ENCODE measurements around the gene BCL2L12. TPM values are rescaled to one million over a fixed set of nuclear protein-coding genes. Genes with fewer than 3 reads are reported as not detected.

BCL2L12 gene
- total RNA-seq, 1 donor from 2014 or later: 50.1 TPM

DNA sequence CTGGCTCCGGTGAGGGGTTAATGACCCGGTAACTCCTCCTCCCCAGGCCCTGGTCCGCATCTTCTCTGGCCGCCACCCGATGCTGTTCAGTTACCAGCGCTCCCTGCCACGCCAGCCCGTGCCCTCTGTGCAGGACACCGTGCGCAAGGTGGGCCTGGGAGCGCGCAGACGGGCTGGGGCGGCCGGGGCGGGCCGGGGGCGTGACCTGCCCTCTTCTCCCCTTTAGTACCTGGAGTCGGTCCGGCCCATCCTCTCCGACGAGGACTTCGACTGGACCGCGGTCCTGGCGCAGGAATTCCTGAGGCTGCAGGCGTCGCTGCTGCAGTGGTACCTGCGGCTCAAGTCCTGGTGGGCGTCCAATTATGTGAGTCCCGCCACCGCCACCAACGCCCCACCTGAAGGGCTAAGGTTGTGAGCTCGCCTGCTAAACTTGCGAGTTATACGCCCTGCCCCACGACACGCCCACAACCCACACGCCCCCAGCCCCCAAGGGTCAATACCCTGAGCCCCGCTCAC is 35.6 kb downstream of the BCL2L12 start:
- Mint-ChIP-seq H3K4me3 (ENCODE audit: unreplicated experiment) (no peak overlapping the region), H3K27me3 (ENCODE audit: unreplicated experiment) (no peaks in the 10 kb centered on the region), H3K9me3 (ENCODE audit: unreplicated experiment) (no peaks in the 10 kb centered on the region), H3K27ac (ENCODE audit: unreplicated experiment) (no peak overlapping the region), H3K4me1 (ENCODE audit: unreplicated experiment) (peaks cover 6% of the 10 kb centered on the region), H3K36me3 (ENCODE audit: low read depth, unreplicated experiment) (peaks cover 15% of the 10 kb centered on the region)
- DNase-seq (ENCODE audit: low spot score): no peak
- TF ChIP-seq, protein P1, sequence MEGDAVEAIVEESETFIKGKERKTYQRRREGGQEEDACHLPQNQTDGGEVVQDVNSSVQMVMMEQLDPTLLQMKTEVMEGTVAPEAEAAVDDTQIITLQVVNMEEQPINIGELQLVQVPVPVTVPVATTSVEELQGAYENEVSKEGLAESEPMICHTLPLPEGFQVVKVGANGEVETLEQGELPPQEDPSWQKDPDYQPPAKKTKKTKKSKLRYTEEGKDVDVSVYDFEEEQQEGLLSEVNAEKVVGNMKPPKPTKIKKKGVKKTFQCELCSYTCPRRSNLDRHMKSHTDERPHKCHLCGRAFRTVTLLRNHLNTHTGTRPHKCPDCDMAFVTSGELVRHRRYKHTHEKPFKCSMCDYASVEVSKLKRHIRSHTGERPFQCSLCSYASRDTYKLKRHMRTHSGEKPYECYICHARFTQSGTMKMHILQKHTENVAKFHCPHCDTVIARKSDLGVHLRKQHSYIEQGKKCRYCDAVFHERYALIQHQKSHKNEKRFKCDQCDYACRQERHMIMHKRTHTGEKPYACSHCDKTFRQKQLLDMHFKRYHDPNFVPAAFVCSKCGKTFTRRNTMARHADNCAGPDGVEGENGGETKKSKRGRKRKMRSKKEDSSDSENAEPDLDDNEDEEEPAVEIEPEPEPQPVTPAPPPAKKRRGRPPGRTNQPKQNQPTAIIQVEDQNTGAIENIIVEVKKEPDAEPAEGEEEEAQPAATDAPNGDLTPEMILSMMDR (IDR thresholded peaks at IDR 0.05; ENCODE audit: unreplicated experiment): no peak

GRCh38 chr19:49704888-49705642 is 39.3 kb downstream of the BCL2L12 start:
- no peak overlapping the region for H3K4me3 Mint-ChIP-seq (ENCODE audit: unreplicated experiment)
- H3K27ac Mint-ChIP-seq (ENCODE audit: unreplicated experiment): no peak overlapping the region
- no peaks in the 10 kb centered on the region for H3K9me3 Mint-ChIP-seq (ENCODE audit: unreplicated experiment)
- H3K27me3 Mint-ChIP-seq (ENCODE audit: unreplicated experiment): peaks cover 2% of the 10 kb centered on the region
- H3K36me3 Mint-ChIP-seq (ENCODE audit: low read depth, unreplicated experiment): peaks cover 17% of the 10 kb centered on the region
- TF ChIP-seq, protein P1 (IDR thresholded peaks at IDR 0.05; ENCODE audit: unreplicated experiment): no peak
- DNase-seq (ENCODE audit: low spot score): no peak
- peaks cover 6% of the 10 kb centered on the region for H3K4me1 Mint-ChIP-seq (ENCODE audit: unreplicated experiment)

- Mint-ChIP-seq H3K27ac (ENCODE audit: unreplicated experiment) (no peak overlapping the region), H3K36me3 (ENCODE audit: low read depth, unreplicated experiment) (peaks cover 21% of the 10 kb centered on the region), H3K27me3 (ENCODE audit: unreplicated experiment) (peaks cover 3% of the 10 kb centered on the region), H3K9me3 (ENCODE audit: unreplicated experiment) (no peaks in the 10 kb centered on the region), H3K4me1 (ENCODE audit: unreplicated experiment) (peaks cover 6% of the 10 kb centered on the region), H3K4me3 (ENCODE audit: unreplicated experiment) (no peak overlapping the region)
- no peak for DNase-seq (ENCODE audit: low spot score)
- TF ChIP-seq, protein P1 (IDR thresholded peaks at IDR 0.05; ENCODE audit: unreplicated experiment): no peak
Measured at GRCh38 chr19:49705919-49706318, 40.2 kb downstream of the BCL2L12 start.

GRCh38 chr19:49710372-49710951 is 44.7 kb downstream of the BCL2L12 start:
- H3K9me3 Mint-ChIP-seq (ENCODE audit: unreplicated experiment): no peaks in the 10 kb centered on the region
- TF ChIP-seq, protein P1 (IDR thresholded peaks at IDR 0.05; ENCODE audit: unreplicated experiment): no peak
- peaks cover 13% of the 10 kb centered on the region for H3K27me3 Mint-ChIP-seq (ENCODE audit: unreplicated experiment)
- peaks cover 28% of the 10 kb centered on the region for H3K36me3 Mint-ChIP-seq (ENCODE audit: low read depth, unreplicated experiment)
- DNase-seq (ENCODE audit: low spot score): no peak
- peaks cover 3% of the 10 kb centered on the region for H3K4me1 Mint-ChIP-seq (ENCODE audit: unreplicated experiment)
- H3K4me3 Mint-ChIP-seq (ENCODE audit: unreplicated experiment): peak overlapping the region; percentile 57
- H3K27ac Mint-ChIP-seq (ENCODE audit: unreplicated experiment): no peak overlapping the region

GRCh38 chr19:49712397-49712859 is 46.7 kb downstream of the BCL2L12 start:
- no peak overlapping the region for H3K4me3 Mint-ChIP-seq (ENCODE audit: unreplicated experiment)
- H3K27me3 Mint-ChIP-seq (ENCODE audit: unreplicated experiment): peaks cover 13% of the 10 kb centered on the region
- H3K4me1 Mint-ChIP-seq (ENCODE audit: unreplicated experiment): peaks cover 8% of the 10 kb centered on the region
- no peak overlapping the region for H3K27ac Mint-ChIP-seq (ENCODE audit: unreplicated experiment)
- DNase-seq (ENCODE audit: low spot score): no peak
- H3K9me3 Mint-ChIP-seq (ENCODE audit: unreplicated experiment): no peaks in the 10 kb centered on the region
- peaks cover 24% of the 10 kb centered on the region for H3K36me3 Mint-ChIP-seq (ENCODE audit: low read depth, unreplicated experiment)
- TF ChIP-seq, protein P1 (IDR thresholded peaks at IDR 0.05; ENCODE audit: unreplicated experiment): no peak

Data from endothelial cell (in vitro differentiated cells).